Measurements from ENCODE around the gene PATJ.

PATJ gene

GRCh38 chr1:61922950-61923480 is 180.7 kb downstream of the PATJ start:
- Histone ChIP-seq H3K4me3 (ENCODE audit: low read depth in 1 of 2, low read length in 2 of 2) (no peak overlapping the region), H3K9ac (ENCODE audit: low read depth, low read length) (no peak overlapping the region), H3K4me2 (ENCODE audit: insufficient read depth, low read length) (no peak overlapping the region), H3K36me3 (ENCODE audit: insufficient read depth, low read length) (no peaks in the 10 kb centered on the region), H3K27me3 (ENCODE audit: insufficient read depth, low read length, poor library complexity) (no peaks in the 10 kb centered on the region), H4K20me1 (ENCODE audit: insufficient read depth, low read length) (no peaks in the 10 kb centered on the region), H3K4me1 (ENCODE audit: insufficient read depth, low read length) (no peaks in the 10 kb centered on the region), H3K27ac (ENCODE audit: low read length) (no peak overlapping the region), H3K79me2 (ENCODE audit: insufficient read depth, low read length) (no peaks in the 10 kb centered on the region), H2AFZ (ENCODE audit: low read depth, low read length) (no peak overlapping the region), H3K9me3 (ENCODE audit: insufficient read depth, low read length, severe bottlenecking) (no peaks in the 10 kb centered on the region)
- ATAC-seq (ENCODE audit: insufficient read depth, low read depth) (no peak), DNase-seq (no peak)
- TF ChIP-seq CTCF (IDR thresholded peaks at IDR 0.05; ENCODE audit: borderline replicate concordance, extremely low read depth, low read length, poor library complexity, severe bottlenecking) (no peak), EZH2 (IDR thresholded peaks at IDR 0.05; ENCODE audit: borderline replicate concordance, low read depth, low read length, severe bottlenecking) (no peak)

DNA sequence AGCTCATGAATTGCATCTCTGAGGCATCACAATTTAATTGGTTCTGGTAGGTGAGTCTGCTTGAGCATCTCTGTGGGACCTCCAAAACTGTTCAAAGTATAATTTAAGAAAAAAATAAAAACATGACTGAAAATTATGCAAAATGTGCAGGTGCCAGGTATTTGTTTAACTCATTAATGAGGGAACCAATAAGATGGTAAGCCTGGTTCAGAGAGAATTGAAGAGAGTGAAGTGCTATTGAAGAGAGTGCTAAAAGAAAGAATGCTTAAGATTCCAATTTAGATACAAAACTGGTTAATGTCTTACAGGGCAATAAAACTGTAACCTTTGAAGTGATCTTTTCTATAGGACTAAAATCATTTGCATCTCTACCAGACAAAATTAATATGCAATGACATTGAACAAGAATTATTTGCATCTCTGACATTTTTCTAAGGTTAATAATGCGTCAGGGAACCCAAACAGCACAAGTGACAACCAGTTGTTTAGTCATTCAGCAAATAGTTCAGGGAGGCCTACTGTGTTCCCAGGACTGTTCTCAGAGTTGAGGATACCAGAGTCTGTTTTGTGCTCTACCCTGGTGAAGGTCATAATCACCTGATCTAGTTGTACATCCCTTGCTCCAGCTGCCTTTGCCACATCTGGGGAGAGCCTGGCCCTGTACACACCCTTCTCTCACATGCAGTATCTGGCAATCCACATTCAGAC is 183.5 kb downstream of the PATJ start:
- Histone ChIP-seq H3K36me3 (ENCODE audit: insufficient read depth, low read length) (no peaks in the 10 kb centered on the region), H3K27ac (ENCODE audit: low read length) (no peak overlapping the region), H3K27me3 (ENCODE audit: insufficient read depth, low read length, poor library complexity) (no peaks in the 10 kb centered on the region), H2AFZ (ENCODE audit: low read depth, low read length) (no peak overlapping the region), H3K4me1 (ENCODE audit: insufficient read depth, low read length) (no peaks in the 10 kb centered on the region), H3K9ac (ENCODE audit: low read depth, low read length) (no peak overlapping the region), H3K79me2 (ENCODE audit: insufficient read depth, low read length) (no peaks in the 10 kb centered on the region), H3K4me2 (ENCODE audit: insufficient read depth, low read length) (no peak overlapping the region), H3K9me3 (ENCODE audit: insufficient read depth, low read length, severe bottlenecking) (no peaks in the 10 kb centered on the region), H3K4me3 (ENCODE audit: low read depth in 1 of 2, low read length in 2 of 2) (no peak overlapping the region), H4K20me1 (ENCODE audit: insufficient read depth, low read length) (no peaks in the 10 kb centered on the region)
- no peak for ATAC-seq (ENCODE audit: insufficient read depth, low read depth)
- TF ChIP-seq EZH2 (IDR thresholded peaks at IDR 0.05; ENCODE audit: borderline replicate concordance, low read depth, low read length, severe bottlenecking), result no peak
- TF ChIP-seq CTCF (IDR thresholded peaks at IDR 0.05; ENCODE audit: borderline replicate concordance, extremely low read depth, low read length, poor library complexity, severe bottlenecking), result no peak
- DNase-seq, result no peak

DNA sequence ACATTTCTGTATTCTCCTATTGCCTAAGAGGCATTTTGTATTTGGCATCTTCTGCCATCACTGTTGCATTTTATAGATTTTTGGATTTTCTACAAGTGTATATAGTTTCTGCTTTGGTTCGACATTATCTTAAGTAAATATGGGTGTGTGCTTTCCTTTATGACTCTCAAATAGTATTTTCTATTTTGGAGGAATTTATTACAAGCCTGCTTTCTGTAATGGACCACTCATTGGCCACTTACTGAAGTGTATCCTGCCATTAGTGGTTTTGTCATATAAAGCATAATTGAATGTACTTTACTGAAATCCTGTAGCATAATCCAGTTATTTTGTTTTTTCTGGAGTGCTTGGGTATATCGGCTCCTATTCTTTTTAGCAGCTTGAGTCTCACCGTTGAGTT is 184.3 kb downstream of the PATJ start:
- no peak overlapping the region for H3K9ac ChIP-seq (ENCODE audit: low read depth, low read length)
- ATAC-seq (ENCODE audit: insufficient read depth, low read depth) (no peak), DNase-seq (no peak)
- no peaks in the 10 kb centered on the region for H4K20me1 ChIP-seq (ENCODE audit: insufficient read depth, low read length)
- H2AFZ ChIP-seq (ENCODE audit: low read depth, low read length), result no peak overlapping the region
- no peaks in the 10 kb centered on the region for H3K27me3 ChIP-seq (ENCODE audit: insufficient read depth, low read length, poor library complexity)
- no peaks in the 10 kb centered on the region for H3K79me2 ChIP-seq (ENCODE audit: insufficient read depth, low read length)
- H3K4me1 ChIP-seq (ENCODE audit: insufficient read depth, low read length), result no peaks in the 10 kb centered on the region
- no peaks in the 10 kb centered on the region for H3K9me3 ChIP-seq (ENCODE audit: insufficient read depth, low read length, severe bottlenecking)
- H3K4me2 ChIP-seq (ENCODE audit: insufficient read depth, low read length), result no peak overlapping the region
- no peaks in the 10 kb centered on the region for H3K36me3 ChIP-seq (ENCODE audit: insufficient read depth, low read length)
- no peak overlapping the region for H3K27ac ChIP-seq (ENCODE audit: low read length)
- TF ChIP-seq CTCF (IDR thresholded peaks at IDR 0.05; ENCODE audit: borderline replicate concordance, extremely low read depth, low read length, poor library complexity, severe bottlenecking) (no peak), EZH2 (IDR thresholded peaks at IDR 0.05; ENCODE audit: borderline replicate concordance, low read depth, low read length, severe bottlenecking) (no peak)
- H3K4me3 ChIP-seq (ENCODE audit: low read depth in 1 of 2, low read length in 2 of 2), result no peak overlapping the region

Data from DND-41 (cell line).